Pancreas (tissue), 10 donors: ENCODE measurements around the gene CTDSPL. TPM values are rescaled to one million over a fixed set of nuclear protein-coding genes. Genes with fewer than 3 reads are reported as not detected.
A peak's percentile ranks its signal among the peaks of the same experiment; 100 is the strongest.

Source experiments
- ATAC-seq, 4 donors: fragments of 200-7000 bp; cut with Tn5 transposase; one replicate each; pipeline versions ENCODE4 v1.8.0 to v1.9.1; 2020; ENCODE audit warnings: mild to moderate bottlenecking in 4 of 4, moderate library complexity in 4 of 4
- DNase-seq, 6 donors: peaks; one replicate each; pipeline ENCODE4 v3.0.0-alpha.2; 2020
- FAIRE-seq: peaks from 2 replicates; lab custom pipeline; 2012; peaks lifted over from hg19 to GRCh38; lab: Jason Lieb, UNC
- H3K27ac ChIP-seq, 4 donors: fragments of 200-600 bp; sonication (generic); 1 replicate in 3 of 4; 2 replicates in 1 of 4; pipeline versions ENCODE4 v1.5.0 to v1.8.0; 2020
- H3K27me3 ChIP-seq, 4 donors: fragments of 200-600 bp; one replicate each; pipeline ENCODE4 v1.8.0; 2021
- H3K36me3 ChIP-seq, 3 donors: fragments of 200-600 bp; sonication (generic) in 1 of 3; one replicate each; pipeline versions ENCODE4 v1.5.0 to v1.8.0; 2020 to 2021
- H3K4me1 ChIP-seq, 3 donors: fragments of 200-600 bp; one replicate each; pipeline ENCODE4 v1.8.0; 2021
- H3K4me3 ChIP-seq, 4 donors: fragments of 200-600 bp; sonication (generic) in 2 of 4; one replicate each; pipeline versions ENCODE4 v1.5.0 to v1.8.0; 2020 to 2021
- H3K9me3 ChIP-seq, 4 donors: fragments of 200-600 bp; one replicate each; pipeline ENCODE4 v1.8.0; 2021
- WGBS, 2 donors: extraction: QIAGEN DNeasy Blood & Tissue Kit; methylation state at CpG; one replicate each; pipeline ENCODE4 v1.1.7; 2013; 5-methylcytosine and 5-hydroxymethylcytosine counted together
- intact Hi-C, 3 donors: fragments of 100-400 bp; cut with DNase I; formaldehyde crosslinking; loops; one replicate each; pipeline versions ENCODE4 v1.11.1 to v1.14.2; 2022
- polyA plus RNA-seq, 2 donors: library from polyadenylated mRNA; stranded (reverse); fragments of 200-250 nt; gene quantifications; one replicate each; pipeline ENCODE4 v1.2.3, GENCODE V29; 2013
- total RNA-seq, 6 donors: library from RNA; stranded (reverse); fragmentation: NEBNext Ultra II Directional in 4 of 6; extraction: Animal tissue kit (Norgen Biotek cat#: 25700) in 4 of 6; gene quantifications; one replicate each; pipeline versions ENCODE4 v1.2.1 to v1.2.4, GENCODE V29; 2021 to 2023
- TF ChIP-seq, protein P1 (sequence below), 4 donors: fragments of 200-600 bp; sonication (generic) in 3 of 4; IDR thresholded peaks; one replicate each; pipeline versions ENCODE4 v1.5.0 to v1.8.0; 2021; ENCODE audit warnings: antibody characterized with exemption in 4 of 4
- donor health status: healthy with polysubstance abuse.
- donor health status: DM: no; HTN: no; CAD: no; lungs with moderate emphysema.
- donor health status: DM: no; HTN: no; CAD: no.
- donor health status: control.
- donor health status: control.
- donor health status: Bipolar disorder and iron deficiency.
- donor health status: DM: yes; HTN: yes; CAD: no.
- donor health status: DM: no; HTN: no; CAD: no.
- donor health status: DM: no; HTN: no; CAD: no.
- donor health status: DM: yes; HTN: yes; CAD: no.

The CTDSPL gene
- total and polyA plus RNA-seq, 8 donors, result 8.4 to 34.8 (median 15.4) TPM

DNA sequence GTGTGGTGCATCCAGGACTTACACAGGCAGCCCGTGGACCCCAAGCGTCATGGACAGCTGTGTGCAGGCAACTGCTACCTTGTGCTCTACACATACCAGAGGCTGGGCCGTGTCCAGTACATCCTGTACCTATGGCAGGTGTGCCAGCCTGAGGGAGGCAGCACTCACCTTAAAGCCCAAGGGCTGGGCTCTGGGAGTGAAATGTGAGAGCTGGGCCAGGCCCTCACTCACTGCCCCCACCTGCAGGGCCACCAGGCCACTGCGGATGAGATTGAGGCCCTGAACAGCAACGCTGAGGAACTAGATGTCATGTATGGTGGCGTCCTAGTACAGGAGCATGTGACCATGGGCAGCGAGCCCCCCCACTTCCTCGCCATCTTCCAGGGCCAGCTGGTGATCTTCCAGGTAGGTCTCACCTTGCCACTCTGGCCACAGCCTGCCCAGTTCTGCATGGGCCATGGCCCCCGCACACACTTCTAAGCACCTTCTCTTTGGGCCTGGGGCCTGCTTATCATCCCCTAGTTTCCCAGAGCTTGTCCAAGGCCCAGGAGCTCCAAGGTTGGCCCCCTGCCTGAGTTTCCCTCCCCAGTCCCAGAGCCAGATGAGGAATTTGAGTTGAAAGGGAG, 139.9 kb downstream of the CTDSPL start:
- H3K27me3 ChIP-seq, result no peaks in the 10 kb centered on the region
- WGBS, 2 donors, result 64 to 70% methylated on average over 9 of the region's 9 CpGs
- no peak for FAIRE-seq
- H3K9me3 ChIP-seq, result no peaks in the 10 kb centered on the region
- intact Hi-C loops, result no loop called here
- H3K4me1 ChIP-seq, result peaks cover 16 to 30% (median 17%) of the 10 kb centered on the region in 3 donors
- peak; percentile 13 to 75 (median 58) for DNase-seq
- ATAC-seq, result no peak
- no peaks in the 10 kb centered on the region for H3K36me3 ChIP-seq
- H3K4me3 ChIP-seq, result no peak overlapping the region
- TF ChIP-seq, protein P1, sequence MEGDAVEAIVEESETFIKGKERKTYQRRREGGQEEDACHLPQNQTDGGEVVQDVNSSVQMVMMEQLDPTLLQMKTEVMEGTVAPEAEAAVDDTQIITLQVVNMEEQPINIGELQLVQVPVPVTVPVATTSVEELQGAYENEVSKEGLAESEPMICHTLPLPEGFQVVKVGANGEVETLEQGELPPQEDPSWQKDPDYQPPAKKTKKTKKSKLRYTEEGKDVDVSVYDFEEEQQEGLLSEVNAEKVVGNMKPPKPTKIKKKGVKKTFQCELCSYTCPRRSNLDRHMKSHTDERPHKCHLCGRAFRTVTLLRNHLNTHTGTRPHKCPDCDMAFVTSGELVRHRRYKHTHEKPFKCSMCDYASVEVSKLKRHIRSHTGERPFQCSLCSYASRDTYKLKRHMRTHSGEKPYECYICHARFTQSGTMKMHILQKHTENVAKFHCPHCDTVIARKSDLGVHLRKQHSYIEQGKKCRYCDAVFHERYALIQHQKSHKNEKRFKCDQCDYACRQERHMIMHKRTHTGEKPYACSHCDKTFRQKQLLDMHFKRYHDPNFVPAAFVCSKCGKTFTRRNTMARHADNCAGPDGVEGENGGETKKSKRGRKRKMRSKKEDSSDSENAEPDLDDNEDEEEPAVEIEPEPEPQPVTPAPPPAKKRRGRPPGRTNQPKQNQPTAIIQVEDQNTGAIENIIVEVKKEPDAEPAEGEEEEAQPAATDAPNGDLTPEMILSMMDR (IDR thresholded peaks at IDR 0.05), result no peak
- H3K27ac ChIP-seq, result no peak overlapping the region

GRCh38 chr3:38002291-38002876, 140.7 kb downstream of the CTDSPL start:
- 91 to 97% methylated on average over 6 of the region's 6 CpGs for WGBS, 2 donors
- Histone ChIP-seq H3K9me3 (no peaks in the 10 kb centered on the region), H3K27me3 (no peaks in the 10 kb centered on the region), H3K36me3 (no peaks in the 10 kb centered on the region), H3K27ac (no peak overlapping the region), H3K4me3 (no peak overlapping the region), H3K4me1 (peaks cover 16 to 30% (median 17%) of the 10 kb centered on the region in 3 donors)
- intact Hi-C loops, result no loop called here
- FAIRE-seq (no peak), DNase-seq (peak in 3 of 6 donors; percentile 2 to 46 (median 30)), ATAC-seq (no peak)
- TF ChIP-seq, protein P1 (IDR thresholded peaks at IDR 0.05), result no peak

DNA sequence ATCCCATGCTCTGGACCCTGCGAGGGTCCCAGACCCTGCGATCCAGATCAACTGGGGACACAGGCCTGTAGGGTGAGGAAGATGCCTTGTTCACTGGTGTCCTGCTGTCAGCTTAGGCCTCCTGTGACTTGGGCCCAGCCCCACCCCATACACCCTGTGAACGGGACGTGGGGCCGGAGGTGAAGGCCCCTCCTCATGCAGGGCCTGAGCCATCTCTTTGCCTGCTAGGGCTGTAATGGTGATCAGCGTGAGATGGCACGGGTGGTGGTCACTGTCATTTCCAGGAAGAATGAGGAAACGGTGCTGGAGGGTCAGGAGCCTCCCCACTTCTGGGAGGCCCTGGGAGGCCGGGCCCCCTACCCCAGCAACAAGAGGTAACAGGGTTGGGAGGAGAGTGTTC, 141.3 kb downstream of the CTDSPL start:
- H3K36me3 ChIP-seq, result no peaks in the 10 kb centered on the region
- no peak overlapping the region for H3K4me3 ChIP-seq
- no peaks in the 10 kb centered on the region for H3K9me3 ChIP-seq
- H3K27ac ChIP-seq, result no peak overlapping the region
- TF ChIP-seq, protein P1 (IDR thresholded peaks at IDR 0.05), result no peak
- H3K4me1 ChIP-seq, result peaks cover 16 to 28% (median 17%) of the 10 kb centered on the region in 3 donors
- DNase-seq (peak in 3 of 6 donors; percentile 3 to 35 (median 25)), FAIRE-seq (no peak), ATAC-seq (no peak)
- H3K27me3 ChIP-seq, result no peaks in the 10 kb centered on the region
- intact Hi-C loops, result no loop called here
- 76 to 81% methylated on average over 9 of the region's 9 CpGs for WGBS, 2 donors

DNA sequence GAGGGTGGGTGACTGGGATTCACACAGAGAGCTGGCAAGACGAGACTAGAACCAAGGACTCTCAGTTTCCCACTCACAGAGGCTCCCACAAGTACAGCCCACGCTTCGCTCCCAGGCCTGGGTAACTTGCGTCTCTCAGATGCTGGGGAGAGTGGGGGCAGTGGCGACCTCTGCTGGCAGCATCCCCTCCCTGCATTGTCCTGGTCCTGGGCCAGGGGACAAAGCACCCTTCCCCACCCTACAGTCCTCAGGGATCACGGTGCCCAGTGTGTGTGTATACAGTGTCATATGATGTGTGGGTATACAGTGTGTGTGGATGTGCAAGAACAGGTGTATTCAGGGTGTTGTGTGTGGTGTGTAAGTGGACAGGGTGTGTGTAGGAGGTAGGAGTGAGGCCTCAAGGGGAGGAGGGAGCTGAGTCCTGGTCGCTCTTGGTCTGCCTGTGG, 141.7 kb downstream of the CTDSPL start:
- Histone ChIP-seq H3K27ac (peak overlapping the region in 2 of 4 donors; percentile 68 to 84), H3K4me1 (peaks cover 11 to 24% (median 14%) of the 10 kb centered on the region in 3 donors), H3K27me3 (no peaks in the 10 kb centered on the region), H3K4me3 (no peak overlapping the region), H3K9me3 (no peaks in the 10 kb centered on the region), H3K36me3 (no peaks in the 10 kb centered on the region)
- DNase-seq (peak in 5 of 6 donors; percentile 36 to 87 (median 71)), ATAC-seq (peak; percentile 42 to 61 (median 50)), FAIRE-seq (no peak)
- TF ChIP-seq, protein P1 (IDR thresholded peaks at IDR 0.05), result peak; percentile 52 to 81 (median 76)
- intact Hi-C loops, result no loop called here
- WGBS, 2 donors, result 25 to 32% methylated on average over 7 of the region's 7 CpGs
